Kidney tubule cell (primary cell): ENCODE data around the gene CDC42BPA.
"Not testable (repeated sequence)": the region's sequence is repeated elsewhere in the genome, so short reads cannot be mapped to it uniquely, and the experiment has no call there.

Source experiments
- DNase-seq: peaks from one replicate; pipeline ENCODE4 v3.0.0-alpha.2; 2018; ENCODE audit warnings: low spot score

Gene CDC42BPA

DNA sequence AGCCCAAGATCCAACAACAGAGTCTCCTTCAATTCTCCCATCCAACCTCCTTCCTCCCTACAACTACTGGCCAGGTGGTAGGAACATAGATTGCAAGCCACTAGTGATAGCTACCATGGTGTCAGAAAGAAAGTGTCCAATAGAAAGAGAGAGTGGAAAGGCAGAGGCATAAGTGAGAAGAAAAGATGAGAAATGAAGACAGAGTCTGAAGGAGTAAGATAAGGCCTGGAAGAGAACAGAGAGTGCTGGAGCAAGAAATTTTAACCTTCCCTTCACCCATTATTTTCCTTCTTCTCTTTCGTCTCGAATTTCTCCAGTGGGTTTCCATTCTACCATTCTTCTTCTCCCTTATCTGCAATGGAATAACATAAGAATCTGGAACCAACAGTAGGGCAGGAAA, 57.9 kb downstream of the CDC42BPA start:
- no peak for DNase-seq

DNA sequence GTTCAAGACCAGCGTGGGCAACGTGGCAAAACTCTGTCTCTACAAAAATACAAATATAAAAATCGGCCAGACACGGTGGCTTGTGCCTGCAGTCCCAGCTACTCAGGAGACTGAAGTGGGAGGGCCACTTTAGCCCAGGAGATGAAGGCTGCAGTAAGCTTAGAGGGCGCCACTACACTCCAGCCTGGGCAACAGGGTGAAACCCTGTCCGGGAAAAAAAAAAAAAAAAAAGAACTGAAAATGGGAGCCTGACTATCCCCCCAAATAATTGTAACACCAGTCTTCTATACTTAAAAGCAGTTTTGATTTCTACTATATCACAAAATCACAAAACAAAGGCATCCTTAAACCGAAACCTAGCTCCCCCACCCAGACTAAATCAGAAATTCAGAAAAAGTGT, 60.3 kb downstream of the CDC42BPA start:
- no peak for DNase-seq

DNA sequence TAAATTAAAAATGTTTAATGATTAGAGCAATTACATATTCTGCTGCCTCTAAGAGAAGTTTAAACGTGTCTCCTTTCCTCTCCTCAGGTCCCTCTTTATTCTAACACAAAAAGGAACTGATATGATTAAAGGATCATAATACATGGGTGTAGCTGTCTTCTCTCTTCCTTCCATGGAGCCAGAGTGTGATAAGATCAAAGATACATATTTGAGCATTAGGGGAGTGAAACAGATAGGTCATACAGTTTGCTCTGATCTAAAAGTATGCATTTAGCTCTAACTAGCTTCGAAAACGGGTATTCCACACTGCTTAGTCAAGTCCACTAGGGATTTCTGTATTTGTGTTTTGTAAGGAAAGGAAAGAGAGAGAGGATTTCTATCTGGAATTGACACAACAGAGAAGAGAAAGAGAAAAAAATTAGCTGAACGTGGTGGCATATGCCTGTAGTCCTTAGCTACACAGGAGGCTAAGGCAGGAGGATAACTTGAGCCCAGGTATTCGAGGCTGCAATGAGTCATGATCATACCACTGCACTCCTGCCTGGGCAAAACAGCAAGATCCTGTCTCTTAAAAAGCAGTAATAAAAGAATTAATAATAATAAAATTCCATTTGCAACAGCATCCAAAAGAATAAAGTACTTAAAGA, 63.1 kb downstream of the CDC42BPA start:
- DNase-seq = no peak

DNA sequence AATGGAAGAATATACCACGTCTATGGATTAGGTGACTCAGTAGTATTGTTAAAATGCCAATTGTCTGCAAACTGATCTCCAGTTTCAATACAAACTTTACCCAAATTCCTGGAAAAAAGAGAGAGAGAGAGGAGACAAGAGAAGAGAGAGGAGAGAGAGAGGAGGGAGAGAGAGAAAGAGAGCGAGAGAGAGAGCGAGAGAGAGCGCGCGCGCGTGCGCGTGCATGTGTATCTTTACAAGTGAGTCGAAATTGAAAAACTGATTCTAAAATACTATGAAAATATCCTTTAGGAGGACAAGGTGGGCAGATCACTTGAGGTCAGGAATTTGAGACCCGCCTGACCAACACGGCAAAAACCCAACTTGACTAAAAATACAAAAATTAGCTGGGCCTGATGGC, 65.2 kb downstream of the CDC42BPA start:
- DNase-seq = no peak

DNA sequence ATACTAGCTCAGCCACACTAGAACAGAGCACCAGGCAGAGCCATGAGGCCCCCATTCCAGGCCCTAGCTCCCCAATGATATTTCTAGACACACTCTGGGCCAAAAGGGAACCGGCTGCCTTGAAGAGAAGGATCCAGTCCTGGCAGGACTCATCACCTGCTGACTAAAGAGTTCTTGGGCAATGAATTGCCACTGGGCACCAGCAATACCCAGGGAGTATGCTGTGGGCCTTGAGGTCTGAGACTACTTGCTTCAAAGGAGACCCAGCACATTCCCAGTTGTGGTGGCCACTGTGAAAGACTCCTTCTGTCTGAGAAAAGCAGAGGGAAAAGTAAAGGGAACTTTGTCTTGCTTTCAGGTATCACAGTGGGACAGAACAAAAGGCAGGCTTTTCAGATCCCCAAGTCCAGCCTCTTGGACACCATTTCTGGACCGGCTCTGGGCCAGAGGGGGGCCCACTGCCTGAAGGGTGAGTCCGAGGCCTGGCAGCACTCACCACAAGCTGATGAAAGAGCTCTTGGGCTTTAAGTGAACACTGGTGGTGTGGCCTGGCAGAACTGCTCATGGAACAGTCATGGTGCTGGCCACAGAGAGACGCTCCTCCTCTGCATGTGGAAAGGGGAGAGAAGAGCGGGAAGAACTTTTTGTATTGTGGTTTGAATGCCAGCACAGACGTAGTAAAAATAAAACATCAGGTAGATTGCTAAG, 72.5 kb downstream of the CDC42BPA start:
- no peak for DNase-seq

DNA sequence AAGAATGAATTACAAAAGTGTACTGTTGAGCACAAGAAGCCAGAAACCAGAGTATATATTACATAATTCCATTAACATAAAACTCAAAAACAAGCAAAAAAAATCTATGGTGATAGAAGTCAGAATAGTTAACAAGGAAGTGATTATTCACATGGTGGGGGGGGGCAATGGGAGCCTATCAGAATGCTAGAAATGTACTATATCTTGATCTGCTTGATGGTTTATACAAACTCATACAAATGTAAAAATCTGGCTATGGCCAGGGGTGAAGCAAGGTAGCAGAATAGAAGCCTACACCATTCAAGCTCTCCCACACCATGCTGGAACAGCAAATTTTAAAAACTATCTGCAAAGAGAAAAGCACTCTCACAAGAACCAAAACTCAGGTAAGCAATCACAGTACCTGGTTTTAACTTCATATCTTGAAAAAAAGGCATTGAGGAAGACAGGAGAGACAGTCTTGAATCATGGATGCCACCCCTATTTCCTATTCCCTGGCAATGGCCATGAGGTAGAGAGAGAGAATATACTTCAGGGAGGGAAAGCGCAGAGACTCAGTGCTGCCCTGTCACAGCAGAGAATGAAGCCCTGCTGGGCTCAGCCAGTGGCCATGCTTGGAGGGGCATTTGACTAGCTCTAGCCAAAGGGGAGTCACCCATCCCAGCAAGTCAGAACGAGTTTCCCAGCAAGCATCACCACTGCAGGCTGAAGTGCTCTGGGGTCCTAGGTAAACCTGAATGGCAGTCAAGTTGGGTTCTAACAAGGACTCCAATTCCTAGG, 73.8 kb downstream of the CDC42BPA start:
- DNase-seq = no peak

DNA sequence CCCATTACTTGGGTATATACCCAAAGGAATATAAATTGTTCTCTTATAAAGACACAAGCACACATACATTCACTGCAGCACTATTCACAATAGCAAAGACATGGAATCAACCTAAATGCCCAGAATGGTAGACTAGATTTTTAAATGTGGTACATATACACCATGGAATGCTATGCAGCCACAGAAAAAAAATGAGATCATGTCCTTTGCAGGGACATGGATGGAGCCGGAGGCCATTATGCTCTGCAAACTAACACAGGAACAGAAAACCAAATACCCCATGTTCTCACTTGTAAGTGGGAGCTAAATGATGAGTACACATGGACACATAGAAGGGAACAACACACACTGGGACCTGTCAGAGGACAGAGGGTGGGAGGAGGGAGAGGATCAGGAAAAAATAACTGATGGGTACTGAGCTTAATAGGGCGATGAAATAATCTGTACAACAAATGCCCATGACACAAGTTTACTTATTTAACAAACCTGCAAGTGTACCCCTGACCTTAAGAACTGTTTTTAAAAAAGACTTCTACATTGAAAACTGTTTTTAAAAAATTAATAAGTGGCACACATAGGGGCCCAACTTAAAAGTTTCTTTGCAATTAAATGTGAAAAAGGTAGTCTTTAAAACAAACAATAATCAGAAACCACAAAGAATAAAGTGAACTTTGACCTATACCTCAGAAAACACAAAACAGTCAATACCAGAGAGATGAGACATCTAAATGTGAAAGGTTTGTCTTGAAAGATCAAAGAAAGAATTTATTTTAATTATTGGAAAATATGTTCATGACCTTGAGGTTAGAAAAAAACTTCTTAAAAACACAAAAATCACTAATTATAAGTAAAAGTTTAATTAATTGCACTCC, 75.2 kb downstream of the CDC42BPA start:
- DNase-seq = peak; percentile 26

DNA sequence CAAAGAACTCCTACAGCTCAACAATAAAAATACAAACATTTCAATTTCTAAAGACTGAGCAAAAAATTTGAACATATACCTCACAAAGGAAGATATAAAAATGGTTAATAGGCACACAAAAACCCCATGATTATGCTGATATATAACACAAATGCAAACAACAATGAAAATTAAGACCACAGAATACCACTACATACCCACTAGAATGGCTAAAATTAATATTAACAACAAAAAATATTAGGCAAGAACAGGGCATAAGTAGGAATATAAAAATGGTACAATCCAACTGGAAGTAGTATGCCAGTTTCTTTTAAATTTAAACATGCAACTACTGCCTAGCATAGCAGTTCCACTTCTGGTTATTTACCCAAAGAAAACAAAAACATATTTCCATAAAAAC, 77.3 kb downstream of the CDC42BPA start:
- no peak for DNase-seq

DNA sequence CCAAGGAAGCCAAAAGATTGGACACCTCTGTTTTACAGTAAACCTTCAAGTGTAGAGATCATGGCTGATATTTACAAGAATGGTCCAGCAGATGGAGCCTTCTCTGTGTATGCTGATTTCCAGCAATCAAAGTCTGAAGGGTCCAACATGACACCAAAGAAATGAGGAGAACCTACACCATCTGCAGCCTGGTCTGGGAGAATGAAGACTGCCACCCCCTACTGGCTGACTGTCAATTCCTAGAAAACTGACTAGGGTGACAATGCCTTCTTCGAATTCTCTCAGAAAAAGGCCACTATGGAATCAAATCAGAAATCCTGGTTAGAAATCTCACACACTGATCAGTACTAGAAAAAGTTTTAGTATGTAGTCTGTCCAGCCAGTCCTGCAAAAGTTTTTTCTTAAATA, 83.3 kb downstream of the CDC42BPA start:
- peak; percentile 72 for DNase-seq

DNA sequence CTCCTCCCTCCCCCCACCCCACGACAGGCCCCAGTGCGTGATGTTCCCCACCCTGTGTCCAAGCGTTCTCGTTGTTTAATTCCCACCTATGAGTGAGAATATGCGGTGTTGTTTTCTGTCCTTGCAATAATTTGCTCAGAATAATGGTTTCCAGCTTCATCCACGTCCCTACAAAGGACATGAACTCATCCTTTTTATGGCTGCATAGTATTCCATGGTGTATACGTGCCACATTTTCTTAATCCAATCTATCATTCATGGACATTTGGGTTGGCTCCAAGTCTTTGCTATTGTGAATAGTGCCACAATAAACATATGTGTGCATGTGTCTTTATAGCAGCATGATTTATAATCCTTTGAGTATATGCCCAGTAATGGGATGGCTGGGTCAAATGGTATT, 87.2 kb downstream of the CDC42BPA start:
- DNase-seq = not testable (repeated sequence)

DNA sequence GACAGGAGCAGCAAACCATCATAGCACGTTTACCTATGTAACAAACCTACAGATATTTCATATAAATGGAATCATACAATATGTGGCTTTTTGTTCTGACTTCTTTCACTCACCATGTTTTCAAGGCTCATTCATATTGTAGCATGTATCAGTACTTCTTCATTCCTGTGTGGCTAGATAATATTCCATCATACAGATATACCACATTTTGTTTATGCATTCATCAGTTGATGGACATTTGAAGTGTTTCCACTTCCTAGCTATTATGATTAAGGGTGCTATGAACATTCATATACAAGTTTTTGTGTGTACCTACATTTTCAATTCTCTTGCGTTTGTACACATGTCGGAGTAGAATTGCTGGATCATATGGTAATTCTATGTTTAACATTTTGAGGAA, 90.1 kb downstream of the CDC42BPA start:
- DNase-seq = no peak

DNA sequence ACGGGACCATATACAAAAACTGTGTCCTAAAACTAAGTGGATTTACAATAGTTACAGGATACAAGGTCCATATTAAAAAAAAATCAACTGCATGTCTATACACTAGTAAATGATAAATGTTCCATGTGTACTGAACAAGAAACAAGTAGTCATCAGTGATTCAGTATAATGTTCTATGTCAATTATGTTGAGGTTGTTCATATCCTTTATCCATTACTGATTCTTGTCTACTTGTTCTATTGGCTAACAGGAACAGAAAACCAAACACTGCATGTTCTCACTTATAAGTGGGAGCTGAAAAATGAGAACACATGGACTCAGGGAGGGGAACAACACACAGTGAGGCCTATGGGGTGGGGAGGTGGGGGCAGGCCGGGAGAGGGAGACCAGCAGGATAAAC, 90.5 kb downstream of the CDC42BPA start:
- peak; percentile 22 for DNase-seq

DNA sequence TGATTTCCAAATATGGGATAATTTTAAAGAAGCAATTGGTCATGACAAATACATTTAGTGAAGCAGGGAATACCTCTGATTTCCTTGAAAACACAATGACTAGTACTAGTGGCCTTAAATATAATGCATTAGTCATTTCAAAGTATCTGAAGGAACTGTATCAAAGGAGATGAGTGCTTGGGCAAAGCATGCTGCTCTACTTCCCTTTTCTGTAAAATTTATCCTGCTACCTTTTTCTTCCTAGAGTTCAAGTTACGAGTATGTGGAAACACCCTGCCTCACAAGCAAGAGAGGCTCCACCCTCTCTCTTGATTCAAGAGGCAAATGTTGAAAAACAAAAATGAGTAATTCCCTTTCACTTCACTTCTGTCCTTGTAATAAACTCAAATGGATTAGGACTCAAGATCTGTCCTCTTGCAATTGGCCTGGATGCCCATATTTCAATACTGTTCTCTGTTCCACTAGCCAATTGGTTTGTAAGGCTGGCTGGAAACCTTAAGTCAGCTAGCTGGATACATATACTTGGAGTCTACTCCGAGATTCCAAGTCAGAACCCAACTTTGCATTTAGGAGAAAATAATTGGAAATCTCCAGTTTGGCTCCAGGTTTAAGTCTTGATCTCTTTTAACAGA, 92.5 kb downstream of the CDC42BPA start:
- peak; percentile 89 for DNase-seq

DNA sequence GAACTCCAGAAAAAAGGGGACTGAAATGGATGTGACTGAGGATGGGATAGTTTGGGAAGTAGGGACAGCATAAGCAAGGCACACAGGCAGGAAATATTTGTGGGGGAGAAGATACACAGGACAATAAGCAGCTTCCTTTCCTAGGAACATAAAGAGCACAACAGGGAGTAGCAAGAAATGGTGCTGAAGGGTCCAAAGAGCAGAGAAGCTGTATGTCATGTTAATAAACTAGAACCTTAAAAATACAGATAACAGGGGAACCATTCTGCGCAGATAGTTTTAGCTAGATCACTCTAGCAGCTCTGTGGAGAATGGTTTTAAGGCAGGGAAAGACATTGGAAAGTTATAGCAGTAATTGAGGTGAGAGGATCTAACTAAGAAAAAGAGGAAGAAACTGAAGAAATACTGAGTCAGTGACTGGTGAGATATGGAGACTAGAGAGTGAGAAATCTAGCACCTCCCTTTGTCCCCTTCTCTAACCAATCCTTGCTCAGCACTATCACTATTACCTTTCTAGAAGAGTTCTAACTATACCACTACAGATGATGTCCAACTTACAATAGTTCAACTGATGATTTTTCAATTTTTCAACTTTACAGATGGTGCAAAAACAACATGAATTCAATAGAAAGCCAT, 95.0 kb downstream of the CDC42BPA start:
- DNase-seq = no peak

DNA sequence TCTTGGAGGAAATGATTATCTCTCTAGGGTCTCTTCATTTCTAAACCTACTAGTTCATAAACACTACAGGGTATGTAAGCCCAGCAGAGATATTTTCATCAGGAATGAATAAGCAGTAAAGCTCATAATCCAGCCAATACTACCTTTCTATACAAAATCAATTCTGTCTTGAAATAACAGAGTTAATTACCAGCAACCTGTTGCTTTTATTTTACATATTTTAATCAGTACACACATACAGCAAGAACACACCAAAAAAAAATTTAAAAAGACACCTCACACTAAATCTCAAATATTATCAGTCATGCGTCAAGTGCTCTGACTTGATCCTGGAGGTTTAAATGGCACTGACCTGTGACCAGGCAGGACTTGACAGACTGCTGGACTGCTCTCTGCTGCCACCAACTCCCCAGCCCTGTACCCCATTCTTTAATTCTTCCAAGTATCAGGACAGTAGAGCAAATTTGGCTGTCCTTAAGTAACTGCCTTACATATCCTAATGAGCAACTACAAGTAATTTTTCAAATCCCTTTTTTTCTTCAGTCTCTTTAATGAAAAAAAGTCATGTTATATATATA, 98.5 kb downstream of the CDC42BPA start:
- DNase-seq = peak; percentile 25

DNA sequence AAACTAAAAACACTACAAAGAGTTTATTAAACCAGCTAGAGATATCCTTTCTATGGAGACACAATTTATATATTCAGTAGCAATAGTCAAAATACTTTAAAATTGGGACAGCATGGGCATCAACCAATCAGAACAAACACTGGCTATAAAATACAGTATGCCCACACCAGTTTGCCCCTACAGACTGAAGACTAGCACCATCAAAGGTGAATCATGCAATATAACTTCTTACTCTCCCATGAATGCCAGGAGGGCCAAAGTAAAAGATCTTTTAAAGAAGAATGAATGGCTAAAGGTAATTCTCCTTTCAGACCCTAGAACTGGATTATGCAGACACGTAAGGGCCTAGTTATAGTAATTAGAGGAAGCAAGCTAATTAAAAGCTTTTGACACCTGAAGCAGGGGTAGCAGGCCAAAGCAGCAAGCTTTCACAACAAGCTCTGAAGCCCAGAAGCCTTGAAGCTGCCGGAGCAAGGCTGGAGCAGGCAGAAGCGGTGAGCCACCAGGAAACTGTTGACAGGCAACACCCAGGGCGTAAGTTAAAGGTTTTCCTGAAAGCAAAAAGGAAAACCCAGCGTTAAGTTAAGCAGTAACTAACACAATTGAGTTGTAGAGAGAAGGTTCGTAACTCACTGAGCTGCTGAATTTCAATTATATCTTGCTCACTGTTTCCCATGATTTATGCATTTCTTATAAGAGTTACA, 99.3 kb downstream of the CDC42BPA start:
- DNase-seq = peak; percentile 70

DNA sequence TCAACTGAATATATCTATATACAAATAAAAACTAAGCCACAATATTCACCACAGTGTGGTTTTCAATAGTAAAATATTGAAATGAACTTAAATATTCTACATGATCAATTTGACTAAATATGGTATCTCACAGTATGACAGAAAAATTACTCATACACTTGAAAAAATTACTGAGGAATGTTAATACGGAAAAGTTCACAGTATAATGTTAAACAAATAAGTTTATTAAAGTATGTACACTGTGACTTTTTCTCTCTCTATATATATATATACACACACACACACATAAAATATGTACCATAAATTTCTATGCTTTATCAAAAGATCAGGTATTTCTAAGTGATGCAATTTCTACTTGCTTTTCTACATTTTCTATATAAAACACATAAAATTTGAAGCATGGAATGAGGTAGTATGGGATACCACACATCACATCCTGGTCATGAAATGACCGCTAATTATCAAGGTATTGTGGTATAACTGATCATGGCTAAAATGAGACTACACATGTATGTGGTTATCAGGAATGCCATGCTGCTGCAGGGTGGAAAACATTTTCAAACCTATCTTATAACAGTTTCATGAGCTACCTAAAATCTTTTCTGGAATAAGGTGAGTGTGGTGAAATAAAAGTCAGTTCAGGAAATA, 102.3 kb downstream of the CDC42BPA start:
- DNase-seq = no peak

DNA sequence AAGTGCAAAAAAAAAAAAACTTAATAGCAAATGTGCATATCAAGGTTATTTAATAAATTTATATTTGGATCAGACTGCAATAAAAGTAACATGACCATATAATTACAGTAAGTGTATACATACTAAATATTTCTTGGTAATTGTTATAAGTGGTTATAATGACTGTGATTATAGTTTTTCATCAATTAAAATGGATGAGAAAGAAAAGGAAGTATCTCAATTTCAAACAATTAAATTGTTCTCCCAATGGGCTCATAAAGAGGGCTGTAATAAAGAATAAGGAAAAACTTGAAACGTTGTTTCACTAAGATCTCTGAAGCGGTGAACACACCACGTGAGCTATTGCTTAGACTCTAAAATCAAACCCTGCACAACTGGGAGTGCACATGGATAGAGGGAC, 104.1 kb downstream of the CDC42BPA start:
- no peak for DNase-seq

DNA sequence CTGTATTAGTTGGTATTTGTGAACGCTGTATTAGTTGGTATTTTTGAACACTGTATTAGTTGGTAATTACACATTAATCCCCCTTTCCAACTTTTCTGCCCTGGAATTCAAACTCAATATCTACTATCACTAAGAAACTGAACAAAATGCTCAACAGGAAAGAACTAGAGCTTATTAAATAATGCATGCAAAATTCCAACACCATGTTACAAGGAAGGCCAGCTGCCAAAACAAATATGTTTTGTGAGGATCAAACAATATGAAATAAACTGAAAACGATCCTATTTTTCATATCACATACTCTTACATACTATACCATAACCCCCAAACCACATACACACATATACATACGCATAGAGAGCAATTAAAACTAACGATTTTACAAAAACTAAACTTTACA, 104.9 kb downstream of the CDC42BPA start:
- DNase-seq = no peak

DNA sequence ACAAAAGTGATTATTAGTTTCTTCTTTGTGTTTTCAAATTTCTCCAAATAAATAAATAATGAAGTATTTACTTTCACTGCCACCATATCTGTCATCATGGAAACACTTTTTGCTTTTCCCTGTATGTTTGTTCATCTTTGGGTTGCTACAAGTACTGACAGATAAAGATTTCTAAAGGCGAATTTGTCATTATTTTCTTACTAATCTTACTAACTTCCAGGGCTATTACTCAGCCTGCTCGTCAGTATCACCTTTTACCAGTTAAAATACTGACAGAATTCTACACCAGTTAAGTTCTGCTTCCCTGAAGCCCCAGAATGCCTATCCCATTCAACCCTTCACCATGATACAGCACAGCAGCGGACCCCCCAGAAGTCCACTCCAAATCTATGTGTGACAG, 106.1 kb downstream of the CDC42BPA start:
- no peak for DNase-seq
